ENCODE data around the gene TMOD1.

DNA sequence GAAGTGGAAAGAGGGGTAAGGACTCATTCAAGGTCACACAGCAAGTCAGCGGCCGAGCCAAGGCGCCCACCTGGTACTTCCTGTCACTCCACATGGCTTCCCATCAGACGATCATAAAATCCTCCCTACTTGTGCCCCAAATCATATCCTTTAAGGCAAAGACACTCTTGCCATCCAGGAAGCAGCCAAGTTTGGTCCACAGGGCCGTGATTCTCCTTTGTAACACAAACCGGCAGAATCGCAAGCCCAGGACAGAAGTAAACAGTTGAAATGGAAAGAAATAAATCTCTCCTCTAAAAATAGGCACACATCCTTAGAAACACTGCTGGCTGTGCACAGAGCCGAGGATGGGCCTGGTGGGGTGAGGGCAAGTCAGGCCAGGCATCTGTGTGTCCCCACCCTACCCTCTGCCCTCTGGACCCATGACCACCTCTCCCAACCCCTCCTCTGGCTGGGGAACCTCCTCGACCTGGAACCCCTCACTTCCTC, 30.5 kb downstream of the TMOD1 start:
- TF ChIP-seq, protein P1, sequence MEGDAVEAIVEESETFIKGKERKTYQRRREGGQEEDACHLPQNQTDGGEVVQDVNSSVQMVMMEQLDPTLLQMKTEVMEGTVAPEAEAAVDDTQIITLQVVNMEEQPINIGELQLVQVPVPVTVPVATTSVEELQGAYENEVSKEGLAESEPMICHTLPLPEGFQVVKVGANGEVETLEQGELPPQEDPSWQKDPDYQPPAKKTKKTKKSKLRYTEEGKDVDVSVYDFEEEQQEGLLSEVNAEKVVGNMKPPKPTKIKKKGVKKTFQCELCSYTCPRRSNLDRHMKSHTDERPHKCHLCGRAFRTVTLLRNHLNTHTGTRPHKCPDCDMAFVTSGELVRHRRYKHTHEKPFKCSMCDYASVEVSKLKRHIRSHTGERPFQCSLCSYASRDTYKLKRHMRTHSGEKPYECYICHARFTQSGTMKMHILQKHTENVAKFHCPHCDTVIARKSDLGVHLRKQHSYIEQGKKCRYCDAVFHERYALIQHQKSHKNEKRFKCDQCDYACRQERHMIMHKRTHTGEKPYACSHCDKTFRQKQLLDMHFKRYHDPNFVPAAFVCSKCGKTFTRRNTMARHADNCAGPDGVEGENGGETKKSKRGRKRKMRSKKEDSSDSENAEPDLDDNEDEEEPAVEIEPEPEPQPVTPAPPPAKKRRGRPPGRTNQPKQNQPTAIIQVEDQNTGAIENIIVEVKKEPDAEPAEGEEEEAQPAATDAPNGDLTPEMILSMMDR (IDR thresholded peaks at IDR 0.05): no peak
- TF ChIP-seq EZH2 (IDR thresholded peaks at IDR 0.05) (no peak), EZH2phosphoT487 (IDR thresholded peaks at IDR 0.05) (no peak)
